ENCODE results near the gene CARMIL1.
A peak's percentile ranks its signal among the peaks of the same experiment; 100 is the strongest.

The CARMIL1 gene

DNA sequence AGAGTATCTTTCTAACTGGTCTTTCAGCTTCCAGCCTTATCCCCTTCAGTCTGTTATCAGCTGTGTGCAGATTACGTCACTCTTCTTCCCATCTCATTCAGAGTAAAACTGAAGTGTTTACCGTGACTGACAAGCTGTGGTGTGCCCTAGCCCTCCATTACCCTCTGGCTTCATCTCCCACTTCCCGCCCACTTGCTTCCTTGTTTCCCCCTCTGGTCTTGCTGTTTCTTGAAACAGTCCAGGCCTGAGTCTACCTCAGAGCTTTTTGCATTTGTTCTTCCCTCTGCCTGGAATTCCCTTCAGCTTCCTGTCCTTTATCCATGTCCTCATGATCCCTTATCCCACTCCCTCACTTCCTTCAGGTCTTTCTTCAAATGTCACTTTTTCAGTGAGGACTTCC, 66.9 kb downstream of the CARMIL1 start (continued):
- TF ChIP-seq PRDM10 (tag by site-specific recombination; IDR thresholded peaks at IDR 0.05): peak; percentile 94
- TF ChIP-seq, protein P1, sequence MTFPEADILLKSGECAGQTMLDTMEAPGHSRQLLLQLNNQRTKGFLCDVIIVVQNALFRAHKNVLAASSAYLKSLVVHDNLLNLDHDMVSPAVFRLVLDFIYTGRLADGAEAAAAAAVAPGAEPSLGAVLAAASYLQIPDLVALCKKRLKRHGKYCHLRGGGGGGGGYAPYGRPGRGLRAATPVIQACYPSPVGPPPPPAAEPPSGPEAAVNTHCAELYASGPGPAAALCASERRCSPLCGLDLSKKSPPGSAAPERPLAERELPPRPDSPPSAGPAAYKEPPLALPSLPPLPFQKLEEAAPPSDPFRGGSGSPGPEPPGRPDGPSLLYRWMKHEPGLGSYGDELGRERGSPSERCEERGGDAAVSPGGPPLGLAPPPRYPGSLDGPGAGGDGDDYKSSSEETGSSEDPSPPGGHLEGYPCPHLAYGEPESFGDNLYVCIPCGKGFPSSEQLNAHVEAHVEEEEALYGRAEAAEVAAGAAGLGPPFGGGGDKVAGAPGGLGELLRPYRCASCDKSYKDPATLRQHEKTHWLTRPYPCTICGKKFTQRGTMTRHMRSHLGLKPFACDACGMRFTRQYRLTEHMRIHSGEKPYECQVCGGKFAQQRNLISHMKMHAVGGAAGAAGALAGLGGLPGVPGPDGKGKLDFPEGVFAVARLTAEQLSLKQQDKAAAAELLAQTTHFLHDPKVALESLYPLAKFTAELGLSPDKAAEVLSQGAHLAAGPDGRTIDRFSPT (tag by site-specific recombination; IDR thresholded peaks at IDR 0.05): no peak
- TF ChIP-seq MYNN (tag by site-specific recombination; IDR thresholded peaks at IDR 0.05; ENCODE audit: borderline replicate concordance): no peak
- no peak for TF ChIP-seq ZNF521 (tag by site-specific recombination; IDR thresholded peaks at IDR 0.05)
- no peak for TF ChIP-seq SP3 (tag by site-specific recombination; IDR thresholded peaks at IDR 0.05)
- no peak for TF ChIP-seq ZFP41 (tag by site-specific recombination; IDR thresholded peaks at IDR 0.05; ENCODE audit: borderline replicate concordance)
- peak; percentile 86 for TF ChIP-seq ZNF629 (tag by site-specific recombination; IDR thresholded peaks at IDR 0.05)
- TF ChIP-seq ZNF335 (tag by site-specific recombination; conservative IDR thresholded peaks at IDR 0.05): peak; percentile 55
- TF ChIP-seq HOXA7 (CRISPR knock-in tag; IDR thresholded peaks at IDR 0.05; ENCODE audit: borderline replicate concordance): no peak
- TF ChIP-seq, protein P2, sequence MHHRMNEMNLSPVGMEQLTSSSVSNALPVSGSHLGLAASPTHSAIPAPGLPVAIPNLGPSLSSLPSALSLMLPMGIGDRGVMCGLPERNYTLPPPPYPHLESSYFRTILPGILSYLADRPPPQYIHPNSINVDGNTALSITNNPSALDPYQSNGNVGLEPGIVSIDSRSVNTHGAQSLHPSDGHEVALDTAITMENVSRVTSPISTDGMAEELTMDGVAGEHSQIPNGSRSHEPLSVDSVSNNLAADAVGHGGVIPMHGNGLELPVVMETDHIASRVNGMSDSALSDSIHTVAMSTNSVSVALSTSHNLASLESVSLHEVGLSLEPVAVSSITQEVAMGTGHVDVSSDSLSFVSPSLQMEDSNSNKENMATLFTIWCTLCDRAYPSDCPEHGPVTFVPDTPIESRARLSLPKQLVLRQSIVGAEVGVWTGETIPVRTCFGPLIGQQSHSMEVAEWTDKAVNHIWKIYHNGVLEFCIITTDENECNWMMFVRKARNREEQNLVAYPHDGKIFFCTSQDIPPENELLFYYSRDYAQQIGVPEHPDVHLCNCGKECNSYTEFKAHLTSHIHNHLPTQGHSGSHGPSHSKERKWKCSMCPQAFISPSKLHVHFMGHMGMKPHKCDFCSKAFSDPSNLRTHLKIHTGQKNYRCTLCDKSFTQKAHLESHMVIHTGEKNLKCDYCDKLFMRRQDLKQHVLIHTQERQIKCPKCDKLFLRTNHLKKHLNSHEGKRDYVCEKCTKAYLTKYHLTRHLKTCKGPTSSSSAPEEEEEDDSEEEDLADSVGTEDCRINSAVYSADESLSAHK (tag by site-specific recombination; IDR thresholded peaks at IDR 0.05): peak; percentile 83
- no peak for TF ChIP-seq ZSCAN23 (tag by site-specific recombination; IDR thresholded peaks at IDR 0.05)
- TF ChIP-seq ZNF133 (tag by site-specific recombination; IDR thresholded peaks at IDR 0.05): no peak
- no peak for TF ChIP-seq ZNF341 (tag by site-specific recombination; IDR thresholded peaks at IDR 0.05; ENCODE audit: low read depth)
- no peak for TF ChIP-seq WT1 (tag by site-specific recombination; IDR thresholded peaks at IDR 0.05)
- no peak for TF ChIP-seq ZNF785 (tag by site-specific recombination; IDR thresholded peaks at IDR 0.05)
- no peak for TF ChIP-seq ZNF639 (tag by site-specific recombination; IDR thresholded peaks at IDR 0.05)
- no peak for TF ChIP-seq ZNF623 (tag by site-specific recombination; IDR thresholded peaks at IDR 0.05)
- TF ChIP-seq ZNF112 (tag by site-specific recombination; IDR thresholded peaks at IDR 0.05): no peak
- TF ChIP-seq ZNF658 (tag by site-specific recombination; IDR thresholded peaks at IDR 0.05): no peak
- no peak for TF ChIP-seq REPIN1 (tag by site-specific recombination; IDR thresholded peaks at IDR 0.05; ENCODE audit: low read depth)
- TF ChIP-seq ZBTB6 (tag by site-specific recombination; IDR thresholded peaks at IDR 0.05): no peak
- TF ChIP-seq, protein P3, sequence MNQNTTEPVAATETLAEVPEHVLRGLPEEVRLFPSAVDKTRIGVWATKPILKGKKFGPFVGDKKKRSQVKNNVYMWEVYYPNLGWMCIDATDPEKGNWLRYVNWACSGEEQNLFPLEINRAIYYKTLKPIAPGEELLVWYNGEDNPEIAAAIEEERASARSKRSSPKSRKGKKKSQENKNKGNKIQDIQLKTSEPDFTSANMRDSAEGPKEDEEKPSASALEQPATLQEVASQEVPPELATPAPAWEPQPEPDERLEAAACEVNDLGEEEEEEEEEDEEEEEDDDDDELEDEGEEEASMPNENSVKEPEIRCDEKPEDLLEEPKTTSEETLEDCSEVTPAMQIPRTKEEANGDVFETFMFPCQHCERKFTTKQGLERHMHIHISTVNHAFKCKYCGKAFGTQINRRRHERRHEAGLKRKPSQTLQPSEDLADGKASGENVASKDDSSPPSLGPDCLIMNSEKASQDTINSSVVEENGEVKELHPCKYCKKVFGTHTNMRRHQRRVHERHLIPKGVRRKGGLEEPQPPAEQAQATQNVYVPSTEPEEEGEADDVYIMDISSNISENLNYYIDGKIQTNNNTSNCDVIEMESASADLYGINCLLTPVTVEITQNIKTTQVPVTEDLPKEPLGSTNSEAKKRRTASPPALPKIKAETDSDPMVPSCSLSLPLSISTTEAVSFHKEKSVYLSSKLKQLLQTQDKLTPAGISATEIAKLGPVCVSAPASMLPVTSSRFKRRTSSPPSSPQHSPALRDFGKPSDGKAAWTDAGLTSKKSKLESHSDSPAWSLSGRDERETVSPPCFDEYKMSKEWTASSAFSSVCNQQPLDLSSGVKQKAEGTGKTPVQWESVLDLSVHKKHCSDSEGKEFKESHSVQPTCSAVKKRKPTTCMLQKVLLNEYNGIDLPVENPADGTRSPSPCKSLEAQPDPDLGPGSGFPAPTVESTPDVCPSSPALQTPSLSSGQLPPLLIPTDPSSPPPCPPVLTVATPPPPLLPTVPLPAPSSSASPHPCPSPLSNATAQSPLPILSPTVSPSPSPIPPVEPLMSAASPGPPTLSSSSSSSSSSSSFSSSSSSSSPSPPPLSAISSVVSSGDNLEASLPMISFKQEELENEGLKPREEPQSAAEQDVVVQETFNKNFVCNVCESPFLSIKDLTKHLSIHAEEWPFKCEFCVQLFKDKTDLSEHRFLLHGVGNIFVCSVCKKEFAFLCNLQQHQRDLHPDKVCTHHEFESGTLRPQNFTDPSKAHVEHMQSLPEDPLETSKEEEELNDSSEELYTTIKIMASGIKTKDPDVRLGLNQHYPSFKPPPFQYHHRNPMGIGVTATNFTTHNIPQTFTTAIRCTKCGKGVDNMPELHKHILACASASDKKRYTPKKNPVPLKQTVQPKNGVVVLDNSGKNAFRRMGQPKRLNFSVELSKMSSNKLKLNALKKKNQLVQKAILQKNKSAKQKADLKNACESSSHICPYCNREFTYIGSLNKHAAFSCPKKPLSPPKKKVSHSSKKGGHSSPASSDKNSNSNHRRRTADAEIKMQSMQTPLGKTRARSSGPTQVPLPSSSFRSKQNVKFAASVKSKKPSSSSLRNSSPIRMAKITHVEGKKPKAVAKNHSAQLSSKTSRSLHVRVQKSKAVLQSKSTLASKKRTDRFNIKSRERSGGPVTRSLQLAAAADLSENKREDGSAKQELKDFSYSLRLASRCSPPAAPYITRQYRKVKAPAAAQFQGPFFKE (tag by site-specific recombination; IDR thresholded peaks at IDR 0.05; ENCODE audit: borderline replicate concordance): no peak
- no peak for TF ChIP-seq ZNF211 (tag by site-specific recombination; IDR thresholded peaks at IDR 0.05; ENCODE audit: low read depth)
